SK-N-SH treated with all-trans-retinoic acid at 6 μM for 48 hours (cell line): ENCODE results near the gene ZMIZ2.

Experiments used
- ZFP30 ChIP-seq: fragments of 450-650 bp; formaldehyde crosslinking; IDR thresholded peaks from 2 replicates; pipeline ENCODE4 v1.5.0; 2022; ENCODE audit warnings: mild to moderate bottlenecking, moderate library complexity
- ZNF565 ChIP-seq: fragments of 450-650 bp; formaldehyde crosslinking; conservative IDR thresholded peaks from 2 replicates; pipeline ENCODE4 v1.5.0; 2020; ENCODE audit warnings: low read depth, mild to moderate bottlenecking, moderate library complexity
- ZNF70 ChIP-seq: fragments of 450-650 bp; formaldehyde crosslinking; IDR thresholded peaks from 2 replicates; pipeline ENCODE4 v1.5.0; 2020; ENCODE audit warnings: mild to moderate bottlenecking, moderate library complexity
- TF ChIP-seq, protein P1 (sequence below): fragments of 250-450 bp; sonication (Bioruptor Pico); IDR thresholded peaks from 2 replicates; pipeline ENCODE4 v1.5.1; 2021; ENCODE audit warnings: mild to moderate bottlenecking, moderate library complexity
- TF ChIP-seq, protein P2 (sequence below): fragments of 250-450 bp; sonication (Bioruptor Pico); IDR thresholded peaks from 2 replicates; pipeline ENCODE4 v1.8.0; 2021; ENCODE audit warnings: low read depth, mild to moderate bottlenecking, moderate library complexity, borderline replicate concordance

DNA sequence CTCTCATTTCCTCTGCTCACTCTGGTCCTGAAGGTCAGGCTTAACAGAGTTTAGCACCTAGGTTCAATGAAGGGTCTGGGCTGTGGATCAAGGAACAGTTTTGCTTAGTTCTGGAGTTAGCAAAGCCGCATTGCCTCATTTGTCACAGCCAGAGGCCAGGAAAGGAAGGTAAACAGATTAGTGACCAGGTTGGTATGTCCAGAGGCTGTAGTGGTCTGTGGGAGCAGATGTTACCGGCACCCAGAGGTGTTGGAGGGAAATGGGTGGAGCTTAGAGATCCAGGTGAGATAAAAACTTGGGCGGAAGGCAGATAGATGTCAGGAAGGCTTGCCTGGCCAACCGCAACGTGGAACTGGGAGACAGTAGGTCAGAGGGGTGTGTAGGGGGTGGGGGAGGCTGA lies 36.6 kb upstream of the ZMIZ2 start:
- TF ChIP-seq ZFP30 (CRISPR knock-in tag) (no peak), ZNF70 (CRISPR knock-in tag) (no peak), ZNF565 (CRISPR knock-in tag) (no peak)
- TF ChIP-seq, protein P1, sequence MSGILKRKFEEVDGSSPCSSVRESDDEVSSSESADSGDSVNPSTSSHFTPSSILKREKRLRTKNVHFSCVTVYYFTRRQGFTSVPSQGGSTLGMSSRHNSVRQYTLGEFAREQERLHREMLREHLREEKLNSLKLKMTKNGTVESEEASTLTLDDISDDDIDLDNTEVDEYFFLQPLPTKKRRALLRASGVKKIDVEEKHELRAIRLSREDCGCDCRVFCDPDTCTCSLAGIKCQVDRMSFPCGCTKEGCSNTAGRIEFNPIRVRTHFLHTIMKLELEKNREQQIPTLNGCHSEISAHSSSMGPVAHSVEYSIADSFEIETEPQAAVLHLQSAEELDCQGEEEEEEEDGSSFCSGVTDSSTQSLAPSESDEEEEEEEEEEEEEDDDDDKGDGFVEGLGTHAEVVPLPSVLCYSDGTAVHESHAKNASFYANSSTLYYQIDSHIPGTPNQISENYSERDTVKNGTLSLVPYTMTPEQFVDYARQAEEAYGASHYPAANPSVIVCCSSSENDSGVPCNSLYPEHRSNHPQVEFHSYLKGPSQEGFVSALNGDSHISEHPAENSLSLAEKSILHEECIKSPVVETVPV (CRISPR knock-in tag) = no peak
- TF ChIP-seq, protein P2, sequence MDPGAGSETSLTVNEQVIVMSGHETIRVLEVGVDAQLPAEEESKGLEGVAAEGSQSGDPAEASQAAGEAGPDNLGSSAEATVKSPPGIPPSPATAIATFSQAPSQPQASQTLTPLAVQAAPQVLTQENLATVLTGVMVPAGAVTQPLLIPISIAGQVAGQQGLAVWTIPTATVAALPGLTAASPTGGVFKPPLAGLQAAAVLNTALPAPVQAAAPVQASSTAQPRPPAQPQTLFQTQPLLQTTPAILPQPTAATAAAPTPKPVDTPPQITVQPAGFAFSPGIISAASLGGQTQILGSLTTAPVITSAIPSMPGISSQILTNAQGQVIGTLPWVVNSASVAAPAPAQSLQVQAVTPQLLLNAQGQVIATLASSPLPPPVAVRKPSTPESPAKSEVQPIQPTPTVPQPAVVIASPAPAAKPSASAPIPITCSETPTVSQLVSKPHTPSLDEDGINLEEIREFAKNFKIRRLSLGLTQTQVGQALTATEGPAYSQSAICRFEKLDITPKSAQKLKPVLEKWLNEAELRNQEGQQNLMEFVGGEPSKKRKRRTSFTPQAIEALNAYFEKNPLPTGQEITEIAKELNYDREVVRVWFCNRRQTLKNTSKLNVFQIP = no peak
